H1 (cell line): ENCODE results near the gene PAX8.

Experiments used
- EP300 ChIP-seq, 2 experiments: IDR thresholded peaks; 1 replicate in 1 of 2; 2 replicates in 1 of 2; pipeline ENCODE4 v1.6.1; 2011 to 2012; ENCODE audit warnings: low read depth in 2 of 2, low read length in 2 of 2, mild to moderate bottlenecking in 2 of 2, borderline replicate concordance in 1 of 2, inconsistent platforms in 1 of 2, moderate library complexity in 1 of 2
- EZH2 ChIP-seq: fragments of 200-600 bp; sonication (generic); IDR thresholded peaks from 2 replicates; pipeline ENCODE4 v1.7.1; 2012; ENCODE audit warnings: low read depth, mild to moderate bottlenecking, moderate library complexity, low read length, inconsistent platforms; ENCODE audit not compliant: severe bottlenecking
- FOSL1 ChIP-seq: IDR thresholded peaks from 2 replicates; pipeline ENCODE4 v1.6.1; 2011; ENCODE audit warnings: mild to moderate bottlenecking, low read depth, low read length, moderate library complexity; ENCODE audit not compliant: insufficient read depth
- JUND ChIP-seq: IDR thresholded peaks from 2 replicates; pipeline ENCODE4 v1.6.1; 2011; ENCODE audit warnings: mild to moderate bottlenecking, improper control_type of control experiment, low read length
- POLR2A ChIP-seq, 2 experiments: IDR thresholded peaks; 1 replicate in 1 of 2; 2 replicates in 1 of 2; pipeline ENCODE4 v1.6.1; 2011; ENCODE audit warnings: low read depth in 2 of 2, low read length in 2 of 2, mild to moderate bottlenecking in 2 of 2; ENCODE audit errors: control extremely low read depth in 1 of 2
- POLR2AphosphoS5 ChIP-seq: IDR thresholded peaks from 2 replicates; pipeline ENCODE4 v1.6.1; 2011; ENCODE audit warnings: low read depth, low read length
- SUZ12 ChIP-seq: fragments of 200-600 bp; sonication (generic); IDR thresholded peaks from 2 replicates; pipeline ENCODE4 v1.6.1; 2012; ENCODE audit warnings: mild to moderate bottlenecking, inconsistent platforms, low read length, moderate library complexity, mixed read lengths
- TBP ChIP-seq: IDR thresholded peaks from 2 replicates; pipeline ENCODE4 v1.6.1; 2011; ENCODE audit warnings: low read depth, low read length, improper control_type of control experiment
- YY1 ChIP-seq: IDR thresholded peaks from 2 replicates; pipeline ENCODE4 v1.6.1; 2011; ENCODE audit warnings: low read depth, mild to moderate bottlenecking, low read length
- ZNF274 ChIP-seq: IDR thresholded peaks from 2 replicates; pipeline ENCODE4 v1.7.0; 2012; ENCODE audit warnings: low read length, borderline replicate concordance; ENCODE audit errors: extremely low read depth
- TF ChIP-seq, protein P1 (sequence below), 3 experiments: IDR thresholded peaks; 1 replicate in 2 of 3; 2 replicates in 1 of 3; pipeline versions ENCODE4 v1.5.1 to v1.6.1; 2011; ENCODE audit warnings: low read length in 3 of 3, mild to moderate bottlenecking in 3 of 3, inconsistent platforms in 2 of 3, low read depth in 1 of 3, moderate library complexity in 1 of 3; ENCODE audit not compliant: insufficient read depth in 1 of 3; ENCODE audit errors: control extremely low read depth in 1 of 3
- TF ChIP-seq, protein P2 (sequence below): IDR thresholded peaks from 2 replicates; pipeline ENCODE4 v1.6.1; 2011; ENCODE audit warnings: low read depth, mild to moderate bottlenecking, low read length; ENCODE audit not compliant: insufficient read depth
- TF ChIP-seq, protein P3 (sequence below): IDR thresholded peaks from 2 replicates; pipeline ENCODE4 v1.6.1; 2012; ENCODE audit warnings: inconsistent platforms

DNA sequence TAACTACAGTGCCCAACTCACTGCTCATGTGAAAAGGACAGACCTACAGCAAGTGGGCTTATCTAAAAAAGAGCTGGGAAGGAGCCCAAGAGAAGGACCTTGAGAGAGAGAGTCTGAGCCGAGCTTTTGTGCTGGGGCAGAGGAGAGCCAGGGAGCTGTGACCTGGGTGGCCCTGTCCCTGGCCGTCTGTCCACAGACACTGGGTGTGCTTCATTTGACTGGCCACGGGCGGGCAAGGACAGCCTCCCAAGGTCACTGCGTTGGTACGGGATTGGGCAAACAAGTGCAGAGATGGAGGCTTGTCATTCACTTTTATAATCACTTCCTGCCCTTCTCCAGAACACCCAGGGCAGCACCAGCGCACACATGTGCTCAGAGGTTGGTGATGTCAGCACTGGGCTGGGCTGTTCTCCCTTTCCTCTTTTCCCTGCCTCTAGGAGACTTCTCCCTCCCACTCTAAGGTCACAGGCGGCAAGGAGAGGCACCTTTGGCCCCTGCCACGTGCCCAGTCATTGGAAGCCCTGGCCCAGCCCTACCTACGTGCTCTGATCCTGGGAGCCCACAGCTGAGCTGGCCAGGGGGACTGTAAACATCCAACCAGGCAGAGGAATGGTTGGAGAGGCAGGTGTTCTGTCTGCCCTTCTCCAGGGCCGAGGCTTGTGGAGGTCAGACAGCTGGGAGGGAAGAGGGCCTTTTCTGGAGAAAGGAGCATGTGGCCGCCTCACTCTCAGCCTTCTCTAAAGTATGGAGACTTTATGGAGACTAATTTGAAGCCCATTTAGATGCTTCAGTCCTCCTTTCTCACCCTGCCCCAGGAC lies 111.4 kb downstream of the PAX8 start:
- no peak for TF ChIP-seq POLR2AphosphoS5
- TF ChIP-seq FOSL1 = no peak
- TF ChIP-seq, protein P1, sequence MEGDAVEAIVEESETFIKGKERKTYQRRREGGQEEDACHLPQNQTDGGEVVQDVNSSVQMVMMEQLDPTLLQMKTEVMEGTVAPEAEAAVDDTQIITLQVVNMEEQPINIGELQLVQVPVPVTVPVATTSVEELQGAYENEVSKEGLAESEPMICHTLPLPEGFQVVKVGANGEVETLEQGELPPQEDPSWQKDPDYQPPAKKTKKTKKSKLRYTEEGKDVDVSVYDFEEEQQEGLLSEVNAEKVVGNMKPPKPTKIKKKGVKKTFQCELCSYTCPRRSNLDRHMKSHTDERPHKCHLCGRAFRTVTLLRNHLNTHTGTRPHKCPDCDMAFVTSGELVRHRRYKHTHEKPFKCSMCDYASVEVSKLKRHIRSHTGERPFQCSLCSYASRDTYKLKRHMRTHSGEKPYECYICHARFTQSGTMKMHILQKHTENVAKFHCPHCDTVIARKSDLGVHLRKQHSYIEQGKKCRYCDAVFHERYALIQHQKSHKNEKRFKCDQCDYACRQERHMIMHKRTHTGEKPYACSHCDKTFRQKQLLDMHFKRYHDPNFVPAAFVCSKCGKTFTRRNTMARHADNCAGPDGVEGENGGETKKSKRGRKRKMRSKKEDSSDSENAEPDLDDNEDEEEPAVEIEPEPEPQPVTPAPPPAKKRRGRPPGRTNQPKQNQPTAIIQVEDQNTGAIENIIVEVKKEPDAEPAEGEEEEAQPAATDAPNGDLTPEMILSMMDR (IDR thresholded peaks at IDR 0.05; ENCODE audit: control extremely low read depth in 1 of 3, insufficient read depth in 1 of 3, low read depth in 1 of 3, low read length in 3 of 3) = no peak
- TF ChIP-seq YY1 = no peak
- no peak for TF ChIP-seq TBP
- TF ChIP-seq, protein P2, sequence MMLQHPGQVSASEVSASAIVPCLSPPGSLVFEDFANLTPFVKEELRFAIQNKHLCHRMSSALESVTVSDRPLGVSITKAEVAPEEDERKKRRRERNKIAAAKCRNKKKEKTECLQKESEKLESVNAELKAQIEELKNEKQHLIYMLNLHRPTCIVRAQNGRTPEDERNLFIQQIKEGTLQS = no peak
- no peak for TF ChIP-seq ZNF274
- TF ChIP-seq JUND = no peak
- TF ChIP-seq SUZ12 = no peak
- TF ChIP-seq EZH2 = no peak
- TF ChIP-seq, protein P3, sequence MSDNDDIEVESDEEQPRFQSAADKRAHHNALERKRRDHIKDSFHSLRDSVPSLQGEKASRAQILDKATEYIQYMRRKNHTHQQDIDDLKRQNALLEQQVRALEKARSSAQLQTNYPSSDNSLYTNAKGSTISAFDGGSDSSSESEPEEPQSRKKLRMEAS = no peak
- TF ChIP-seq POLR2A (IDR thresholded peaks at IDR 0.05; ENCODE audit: control extremely low read depth in 1 of 2, low read depth in 2 of 2, low read length in 2 of 2) = no peak
- no peak for TF ChIP-seq EP300 (IDR thresholded peaks at IDR 0.05; ENCODE audit: borderline replicate concordance in 1 of 2, low read depth in 2 of 2, low read length in 2 of 2)
